Bronchial epithelial cell (primary cell): ENCODE data around the gene FAM53B. TPM values are rescaled to one million over a fixed set of nuclear protein-coding genes. Genes with fewer than 3 reads are reported as not detected.

Source experiments
- DNase-seq: peaks from one replicate; pipeline ENCODE4 v3.0.0-alpha.2; 2010; ENCODE audit warnings: low read depth
- FAIRE-seq: peaks from 2 replicates; lab custom pipeline; 2011; peaks lifted over from hg19 to GRCh38; lab: Jason Lieb, UNC
- H3K27me3 ChIP-seq: 2 replicates; pipeline ENCODE4 v1.5.1; 2011; ENCODE audit warnings: low read length; ENCODE audit not compliant: control insufficient read depth, insufficient read depth
- H3K36me3 ChIP-seq: 2 replicates; pipeline ENCODE4 v1.5.1; 2011; ENCODE audit warnings: low read length; ENCODE audit not compliant: control insufficient read depth, insufficient read depth
- H3K4me3 ChIP-seq: 2 replicates; pipeline ENCODE4 v1.5.1; 2011; ENCODE audit warnings: mild to moderate bottlenecking, low read depth, low read length, control low read depth
- CTCF ChIP-seq: IDR thresholded peaks from 2 replicates; pipeline ENCODE4 v1.5.1; 2011; ENCODE audit warnings: mild to moderate bottlenecking, moderate library complexity, low read length, control low read depth, inconsistent platforms; ENCODE audit not compliant: insufficient read depth, severe bottlenecking
- total RNA-seq: library from RNA; depleted of rRNA; stranded (reverse); fragments of >200 nt; gene quantifications from 2 replicates; pipeline ENCODE4 v1.2.1, GENCODE V29; 2014

FAM53B gene
- total RNA-seq, 1 donor from 2014 or later, result 19.5 TPM

DNA sequence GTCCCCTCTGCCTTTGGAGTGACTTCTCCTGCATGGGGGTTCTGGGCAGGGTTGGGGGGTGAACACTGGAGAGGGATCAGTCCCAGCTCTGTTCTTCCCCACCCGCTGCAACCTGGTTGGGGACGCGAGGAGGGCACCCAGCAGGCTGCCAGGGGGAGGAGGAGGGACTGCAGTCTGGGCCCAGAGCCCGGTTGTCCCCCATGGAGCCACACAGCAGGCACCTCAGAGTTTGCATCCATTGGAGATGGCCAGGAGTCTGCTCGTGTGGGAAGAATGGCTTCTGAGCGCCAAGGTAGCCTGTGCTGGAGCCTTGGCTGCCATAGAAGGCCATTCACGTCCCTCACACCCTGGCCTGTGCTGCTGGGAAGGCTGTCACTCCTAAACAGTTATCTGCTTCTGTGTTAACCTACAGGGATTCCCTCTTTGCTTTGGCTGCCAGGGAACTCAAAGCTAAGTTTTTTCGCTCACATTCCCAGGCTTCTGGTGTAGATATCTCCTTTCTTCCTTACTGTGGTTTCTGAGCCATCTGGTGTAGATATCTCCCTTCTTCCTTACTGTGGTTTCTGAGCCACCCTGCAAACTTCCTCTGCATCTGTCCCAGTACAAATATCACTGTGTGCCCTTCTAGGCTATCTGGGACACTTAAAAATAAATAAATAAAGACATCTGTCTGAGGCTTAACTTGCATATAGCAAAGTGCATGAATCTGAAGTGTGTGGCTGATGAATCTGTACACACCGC is 148.9 kb downstream of the FAM53B start:
- TF ChIP-seq CTCF, result no peak
- H3K27me3 ChIP-seq, result peaks cover 1% of the 10 kb centered on the region
- FAIRE-seq (no peak), DNase-seq (no peak)
- no peak overlapping the region for H3K4me3 ChIP-seq
- H3K36me3 ChIP-seq, result no peaks in the 10 kb centered on the region

GRCh38 chr10:124594240-124594639 is 149.9 kb downstream of the FAM53B start:
- FAIRE-seq, result no peak

GRCh38 chr10:124593431-124593985 is 150.7 kb downstream of the FAM53B start:
- no peak for FAIRE-seq
- no peak for DNase-seq
- Histone ChIP-seq H3K27me3 (no peaks in the 10 kb centered on the region), H3K36me3 (no peaks in the 10 kb centered on the region), H3K4me3 (no peak overlapping the region)
- TF ChIP-seq CTCF, result no peak

More at GRCh38 chr10:124594240-124594639, 149.9 kb downstream of the FAM53B start:
- Histone ChIP-seq H3K4me3 (no peak overlapping the region), H3K27me3 (no peaks in the 10 kb centered on the region), H3K36me3 (no peaks in the 10 kb centered on the region)
- no peak for TF ChIP-seq CTCF
- DNase-seq, result peak; percentile 47

GRCh38 chr10:124592736-124593430 is 151.3 kb downstream of the FAM53B start:
- no peak overlapping the region for H3K4me3 ChIP-seq
- DNase-seq (no peak), FAIRE-seq (no peak)
- H3K36me3 ChIP-seq, result no peaks in the 10 kb centered on the region
- H3K27me3 ChIP-seq, result no peaks in the 10 kb centered on the region
- no peak for TF ChIP-seq CTCF

DNA sequence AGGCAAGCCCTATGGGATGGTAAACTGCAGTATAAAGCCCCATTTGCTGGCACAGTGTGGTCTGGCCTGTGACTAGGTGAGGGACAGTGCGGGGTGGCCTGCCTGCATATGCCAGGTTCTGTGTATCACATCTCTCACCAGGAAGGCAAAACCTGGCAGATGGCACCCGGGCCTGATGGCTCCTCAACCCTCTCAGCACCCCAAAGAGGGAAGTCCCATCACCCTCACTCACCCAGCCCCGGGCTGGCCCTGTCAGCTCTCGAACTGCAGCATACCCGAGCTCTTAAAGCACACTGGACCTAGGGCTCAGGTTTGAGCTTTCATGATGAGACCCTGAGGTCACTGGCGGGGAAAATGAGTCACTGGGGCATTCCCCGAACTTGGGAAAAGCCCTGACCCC is 152.1 kb downstream of the FAM53B start:
- no peak for TF ChIP-seq CTCF
- Histone ChIP-seq H3K27me3 (no peaks in the 10 kb centered on the region), H3K4me3 (no peak overlapping the region), H3K36me3 (no peaks in the 10 kb centered on the region)
- no peak for DNase-seq
- peak; percentile 50 for FAIRE-seq
